Activated CD8-positive, alpha-beta memory T cell treated with anti-CD3 and anti-CD28 coated beads, Interleukin-2, amount 50 U/mL, for 24 hours (primary cell): Measurements from ENCODE around the gene TBC1D22A.

ENCODE experiments used
- DNase-seq: peaks from one replicate; pipeline ENCODE4 v3.0.0-alpha.2; 2020; ENCODE audit errors: extremely low read depth

Gene TBC1D22A

DNA sequence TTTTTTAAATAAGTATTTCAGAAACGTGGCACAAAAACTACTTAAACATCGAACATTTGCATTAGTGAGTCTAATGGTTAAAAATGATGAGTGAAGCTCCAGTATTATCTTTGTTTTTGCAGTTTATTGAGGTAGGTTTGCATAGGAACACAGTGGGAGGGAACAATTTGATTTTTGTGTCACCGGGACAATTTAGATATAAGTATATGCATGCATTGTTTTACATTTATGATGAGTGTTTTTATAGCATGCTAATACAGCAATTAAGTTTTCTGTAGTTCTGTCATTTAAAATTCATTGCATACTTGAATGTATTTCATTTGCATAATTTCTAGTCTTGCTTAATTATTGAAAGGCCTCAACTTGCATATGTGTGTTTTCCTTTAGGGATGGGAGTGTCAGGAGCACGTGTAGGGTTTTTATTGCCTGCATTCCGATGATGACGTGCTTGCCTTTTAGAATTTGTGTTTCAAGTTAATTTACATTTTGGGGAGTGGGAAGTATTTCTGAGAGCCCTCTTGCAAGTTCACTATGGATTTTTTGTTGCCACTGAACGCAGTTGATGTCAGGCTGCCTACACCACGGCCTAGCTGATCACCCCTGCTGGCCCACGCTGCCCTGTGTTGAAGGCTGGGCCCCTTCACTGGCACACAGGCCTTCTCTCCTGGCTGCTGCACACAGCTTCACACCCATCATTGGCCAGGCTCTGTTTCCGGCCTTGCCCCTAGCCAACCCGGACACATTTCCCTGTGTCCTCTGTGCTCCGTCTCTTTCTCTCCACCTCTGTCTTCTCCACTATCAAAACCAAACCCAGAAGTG lies 120.9 kb downstream of the TBC1D22A start:
- DNase-seq: no peak

GRCh38 chr22:46884365-46884764 lies 121.9 kb downstream of the TBC1D22A start:
- no peak for DNase-seq

GRCh38 chr22:46887978-46888377 lies 125.5 kb downstream of the TBC1D22A start:
- DNase-seq: no peak

GRCh38 chr22:46890819-46891218 lies 128.4 kb downstream of the TBC1D22A start:
- DNase-seq: no peak

DNA sequence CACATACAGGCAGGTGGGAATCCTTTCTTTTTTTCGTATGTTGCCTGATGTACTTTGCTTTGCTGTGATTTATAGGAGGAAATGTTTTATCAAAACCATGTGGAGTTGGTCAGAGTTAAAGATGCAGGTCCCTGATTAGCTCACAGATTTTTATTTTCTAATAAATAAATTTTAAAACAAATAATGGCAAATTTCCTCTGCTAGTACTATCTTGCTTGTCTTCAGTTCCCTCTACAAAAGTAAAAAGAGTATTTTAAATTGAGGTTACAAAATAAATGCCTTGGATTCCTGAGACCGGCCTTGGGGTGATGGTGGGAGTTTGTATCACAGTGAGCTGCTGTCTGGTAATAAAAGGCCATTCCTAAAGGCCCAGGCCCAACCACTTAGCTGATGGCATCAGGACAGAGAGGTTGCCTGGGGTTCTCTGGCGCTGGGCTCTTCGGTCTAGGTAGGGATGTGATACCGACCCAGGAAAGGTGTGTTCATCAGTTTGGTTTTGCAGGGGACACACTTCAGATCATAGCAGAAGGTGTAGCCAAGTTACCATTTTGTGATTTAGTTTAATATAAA lies 129.0 kb downstream of the TBC1D22A start:
- DNase-seq: no peak

DNA sequence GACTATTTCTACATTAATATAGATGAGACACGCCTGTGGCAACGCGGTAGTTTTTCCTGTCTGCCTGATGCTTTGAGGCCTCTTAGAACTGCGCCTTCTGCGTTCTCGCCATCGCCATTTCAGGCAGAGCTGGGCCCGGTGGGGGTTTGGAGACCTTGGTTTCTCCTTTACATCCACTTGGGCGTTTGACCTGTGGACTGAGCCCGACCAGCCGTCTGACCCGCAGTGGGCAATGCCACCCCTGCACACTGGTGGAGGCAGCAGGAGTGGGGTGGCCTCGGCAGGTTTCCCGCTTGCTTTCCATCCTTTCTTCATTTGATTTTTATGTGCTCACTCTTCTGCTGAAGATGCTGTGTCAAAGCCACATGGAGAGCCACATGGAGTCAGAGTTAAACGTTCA lies 130.4 kb downstream of the TBC1D22A start:
- DNase-seq: no peak

GRCh38 chr22:46893281-46894020 lies 131.0 kb downstream of the TBC1D22A start:
- no peak for DNase-seq

DNA sequence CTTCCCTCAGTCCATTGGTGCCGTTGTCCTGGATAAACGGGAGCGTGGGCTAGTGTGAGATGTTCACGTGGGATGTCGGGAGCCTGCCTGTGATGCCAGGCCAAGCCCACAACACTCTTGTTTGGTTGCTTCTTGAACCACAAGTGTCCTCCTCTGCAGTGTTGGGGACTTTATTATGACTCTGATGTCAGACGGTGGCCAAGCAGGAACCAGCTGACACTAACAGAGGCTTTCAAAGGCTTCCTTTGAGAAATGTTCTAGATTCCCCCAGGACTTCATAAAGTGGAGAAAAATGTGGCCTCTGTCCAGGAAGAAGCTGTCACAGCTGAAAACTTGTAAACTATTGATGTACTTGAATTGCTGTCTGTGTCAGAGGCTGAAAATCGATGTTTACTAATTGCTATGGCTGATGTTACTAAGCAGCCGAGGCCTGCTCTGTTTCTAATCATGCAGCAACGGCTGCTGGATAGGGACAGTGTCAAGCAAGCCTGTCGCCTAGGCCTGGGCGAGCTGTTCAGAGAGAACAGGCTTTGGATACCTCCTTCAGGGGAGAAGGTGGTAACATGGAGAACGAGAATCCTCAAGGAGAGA lies 131.7 kb downstream of the TBC1D22A start:
- no peak for DNase-seq

- no peak for DNase-seq
Measured at GRCh38 chr22:46894851-46895640, 132.6 kb downstream of the TBC1D22A start.

DNA sequence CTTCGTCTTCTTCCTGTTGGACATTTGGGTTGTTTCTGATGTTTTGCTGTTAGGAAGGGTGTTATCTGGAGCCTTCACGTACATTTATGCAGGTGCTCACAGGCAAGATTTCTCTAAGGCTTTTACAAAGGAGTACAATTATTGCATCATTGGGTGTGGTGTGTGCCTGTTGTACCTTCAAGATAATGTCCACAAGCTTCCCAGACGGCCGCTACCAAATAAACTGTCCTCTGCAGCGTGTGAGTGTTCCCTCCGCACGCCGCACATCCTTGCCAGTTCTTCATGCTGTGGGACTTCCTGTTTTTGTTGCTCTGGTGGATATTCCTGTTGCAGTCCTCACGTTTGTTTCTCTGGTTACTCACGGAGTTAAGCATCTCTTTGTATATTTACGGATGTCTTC lies 133.3 kb downstream of the TBC1D22A start:
- no peak for DNase-seq

GRCh38 chr22:46896166-46896565 lies 133.7 kb downstream of the TBC1D22A start:
- no peak for DNase-seq

GRCh38 chr22:46896568-46897245 lies 134.3 kb downstream of the TBC1D22A start:
- no peak for DNase-seq

DNA sequence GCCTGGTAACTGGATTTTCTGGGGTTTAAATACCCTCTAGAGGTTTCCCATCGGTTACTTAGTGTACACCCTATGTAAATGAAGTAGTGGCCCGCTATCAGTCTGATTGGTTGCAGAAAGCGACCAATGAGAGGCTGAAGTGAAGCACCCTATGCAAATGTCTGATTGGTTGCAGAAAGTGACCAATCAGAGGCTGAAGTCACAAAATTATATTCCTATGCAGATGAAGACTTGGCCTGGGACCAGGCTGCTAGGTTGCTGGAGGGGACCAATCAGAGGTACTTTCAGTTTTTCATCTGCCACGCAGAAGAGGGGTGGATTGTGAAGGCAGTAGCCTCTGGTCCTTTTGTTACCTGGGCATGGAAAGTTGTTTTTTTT lies 134.8 kb downstream of the TBC1D22A start:
- DNase-seq: no peak

GRCh38 chr22:46900549-46900948 lies 138.1 kb downstream of the TBC1D22A start:
- DNase-seq: no peak

GRCh38 chr22:46902436-46902835 lies 140.0 kb downstream of the TBC1D22A start:
- no peak for DNase-seq

DNA sequence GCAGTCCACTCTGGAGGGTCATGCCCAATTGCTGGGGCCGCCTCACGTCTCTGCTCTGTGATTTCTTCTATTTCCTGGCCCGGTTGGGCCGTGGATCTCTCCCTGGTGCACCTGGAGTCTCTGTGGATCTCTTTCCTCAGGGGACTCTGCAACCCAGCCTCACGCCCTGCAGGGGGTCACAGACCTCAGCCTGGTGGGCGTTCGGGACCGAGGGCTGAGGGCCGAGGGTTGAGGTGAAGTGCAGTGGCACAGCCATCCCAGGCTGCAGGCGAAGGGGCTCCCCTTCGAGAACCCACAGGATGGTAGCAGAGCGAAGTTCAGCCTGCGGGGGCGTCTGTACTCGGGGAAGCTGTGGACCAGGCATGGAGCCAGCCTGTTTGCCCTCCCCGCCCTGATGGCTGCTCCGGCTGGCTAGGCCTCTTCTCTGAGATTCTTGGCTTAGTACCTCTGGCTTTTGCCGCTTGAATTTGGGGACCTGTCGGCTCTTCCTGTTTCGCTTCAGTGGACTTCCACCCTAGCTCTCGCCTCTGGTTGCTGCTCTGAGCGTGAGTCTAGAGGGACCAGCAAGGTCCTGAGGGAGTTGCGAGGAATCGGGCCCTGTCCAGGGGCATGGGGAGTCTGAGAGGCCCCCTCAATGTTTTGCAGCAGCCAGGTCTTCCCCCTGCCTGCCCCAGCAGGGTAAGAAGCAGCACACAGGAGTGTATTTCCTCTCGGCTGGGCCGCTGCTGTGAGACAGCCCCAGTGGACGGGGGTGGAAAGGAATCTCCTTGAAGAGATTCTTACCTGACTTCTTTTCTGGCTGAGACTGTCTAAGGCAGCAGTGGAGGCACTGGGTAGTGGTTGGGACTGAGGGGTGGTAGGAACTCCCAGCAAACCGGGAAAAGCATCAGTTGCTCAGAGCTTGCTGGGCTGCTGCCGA lies 140.8 kb downstream of the TBC1D22A start:
- no peak for DNase-seq

- no peak for DNase-seq
Measured at GRCh38 chr22:46905415-46905814, 143.0 kb downstream of the TBC1D22A start.

GRCh38 chr22:46905834-46906233 lies 143.4 kb downstream of the TBC1D22A start:
- DNase-seq: no peak

DNA sequence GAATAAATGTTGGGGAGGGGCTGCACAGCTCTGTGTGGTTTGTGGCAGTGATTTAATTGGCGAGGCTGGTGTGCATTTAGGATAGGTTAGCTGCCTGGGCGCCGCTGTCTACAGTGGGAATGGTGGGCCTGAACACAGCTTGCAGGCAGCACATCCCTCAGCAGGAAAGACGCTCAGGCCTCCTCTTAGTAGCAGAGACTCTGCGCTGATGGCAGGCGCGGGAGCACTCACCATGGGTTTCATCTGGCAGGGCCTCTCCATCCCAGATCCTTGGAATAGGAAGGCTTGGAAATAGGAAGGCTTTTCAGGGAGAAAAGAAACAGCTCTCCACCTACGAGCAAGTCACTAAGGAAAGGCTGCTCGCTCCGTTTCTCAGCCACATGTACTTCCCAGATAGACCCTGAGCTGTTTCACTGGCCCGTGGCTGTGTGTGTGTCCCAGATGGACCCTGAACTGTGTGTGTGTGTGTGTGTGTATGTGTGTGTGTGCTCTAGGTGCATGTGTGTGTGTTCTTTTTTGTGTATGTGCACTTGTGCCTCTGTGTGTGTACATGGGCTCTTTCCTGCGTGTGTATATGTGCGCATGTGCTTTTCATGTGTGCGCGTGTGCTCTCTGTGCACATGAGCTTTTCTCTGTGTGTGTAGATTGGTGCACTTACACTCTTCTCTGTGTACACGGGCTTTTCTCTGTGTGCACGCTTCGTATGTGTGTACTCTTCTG lies 144.0 kb downstream of the TBC1D22A start:
- DNase-seq: no peak
